HL-60 (cell line): Measurements from ENCODE around the gene CITED2.

Source experiments
- CTCF ChIP-seq: IDR thresholded peaks from one replicate; pipeline ENCODE4 v1.5.1; 2011; ENCODE audit warnings: low read length, control low read depth, inconsistent platforms; ENCODE audit not compliant: insufficient read depth
- GABPA ChIP-seq: IDR thresholded peaks from 2 replicates; pipeline ENCODE4 v1.6.1; 2012; ENCODE audit warnings: low read depth
- POLR2AphosphoS5 ChIP-seq: IDR thresholded peaks from 2 replicates; pipeline ENCODE4 v1.6.1; 2012; ENCODE audit warnings: low read depth
- REST ChIP-seq: IDR thresholded peaks from 2 replicates; pipeline ENCODE4 v1.6.1; 2012; ENCODE audit warnings: low read depth; ENCODE audit not compliant: insufficient replicate concordance

GRCh38 chr6:139390447-139390846, 16.0 kb upstream of the CITED2 start:
- TF ChIP-seq CTCF (no peak), REST (no peak), POLR2AphosphoS5 (no peak), GABPA (no peak)
